ENCODE results near the gene MCIDAS.

- TF ChIP-seq, protein P1, sequence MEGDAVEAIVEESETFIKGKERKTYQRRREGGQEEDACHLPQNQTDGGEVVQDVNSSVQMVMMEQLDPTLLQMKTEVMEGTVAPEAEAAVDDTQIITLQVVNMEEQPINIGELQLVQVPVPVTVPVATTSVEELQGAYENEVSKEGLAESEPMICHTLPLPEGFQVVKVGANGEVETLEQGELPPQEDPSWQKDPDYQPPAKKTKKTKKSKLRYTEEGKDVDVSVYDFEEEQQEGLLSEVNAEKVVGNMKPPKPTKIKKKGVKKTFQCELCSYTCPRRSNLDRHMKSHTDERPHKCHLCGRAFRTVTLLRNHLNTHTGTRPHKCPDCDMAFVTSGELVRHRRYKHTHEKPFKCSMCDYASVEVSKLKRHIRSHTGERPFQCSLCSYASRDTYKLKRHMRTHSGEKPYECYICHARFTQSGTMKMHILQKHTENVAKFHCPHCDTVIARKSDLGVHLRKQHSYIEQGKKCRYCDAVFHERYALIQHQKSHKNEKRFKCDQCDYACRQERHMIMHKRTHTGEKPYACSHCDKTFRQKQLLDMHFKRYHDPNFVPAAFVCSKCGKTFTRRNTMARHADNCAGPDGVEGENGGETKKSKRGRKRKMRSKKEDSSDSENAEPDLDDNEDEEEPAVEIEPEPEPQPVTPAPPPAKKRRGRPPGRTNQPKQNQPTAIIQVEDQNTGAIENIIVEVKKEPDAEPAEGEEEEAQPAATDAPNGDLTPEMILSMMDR (IDR thresholded peaks at IDR 0.05) = no peak
- no peak for TF ChIP-seq POLR2A (IDR thresholded peaks at IDR 0.05)
Observed at GRCh38 chr5:55173687-55174230, 53.4 kb downstream of the MCIDAS start.

Data from prostate gland (tissue), 2 donors.